NCI-H2227 treated with DMSO at 0.1 percent for 48 hours (cell line): ENCODE measurements around the gene COBL.

Experiments
- DNase-seq: peaks from one replicate; lab custom pipeline; 2025; lab: John Stamatoyannopoulos, UW

Gene COBL

DNA sequence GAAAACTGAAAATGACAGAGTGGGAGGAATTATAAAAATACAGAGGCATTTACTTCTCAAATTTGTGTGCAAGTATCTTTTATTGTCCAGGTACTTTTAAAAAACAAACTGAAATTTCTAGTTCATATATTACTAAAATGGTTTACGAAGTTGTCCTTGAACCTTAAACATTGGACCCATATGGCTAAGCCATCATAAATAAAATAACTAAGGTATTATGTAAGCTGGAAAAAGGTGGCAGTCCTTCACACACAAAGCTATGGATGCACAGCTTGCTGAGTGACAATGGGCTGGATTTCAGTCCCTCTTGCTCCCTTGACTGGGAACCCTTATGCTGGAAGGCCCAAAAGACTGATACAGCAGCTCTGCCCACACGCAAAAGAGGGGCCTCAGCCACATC, 66.1 kb downstream of the COBL start:
- DNase-seq, result no peak

DNA sequence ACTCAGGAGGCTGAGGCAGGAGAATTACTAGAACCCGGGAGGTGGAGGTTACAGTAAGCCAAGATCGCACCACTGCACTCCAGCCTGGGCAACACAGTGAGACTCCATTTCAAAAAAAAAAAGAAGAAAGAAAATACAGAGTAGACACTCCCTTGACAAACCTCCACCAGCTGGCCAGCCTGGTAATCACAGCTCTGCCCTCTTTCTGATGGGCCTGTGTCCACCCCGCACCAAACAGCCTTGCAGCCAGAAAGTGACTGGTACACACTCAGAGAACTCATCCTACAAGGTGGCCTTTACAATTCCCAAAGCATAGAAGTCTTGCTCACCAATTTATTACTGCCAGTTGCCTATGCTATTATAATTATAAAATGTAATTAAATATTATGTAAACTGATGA, 66.6 kb downstream of the COBL start:
- DNase-seq, result no peak

DNA sequence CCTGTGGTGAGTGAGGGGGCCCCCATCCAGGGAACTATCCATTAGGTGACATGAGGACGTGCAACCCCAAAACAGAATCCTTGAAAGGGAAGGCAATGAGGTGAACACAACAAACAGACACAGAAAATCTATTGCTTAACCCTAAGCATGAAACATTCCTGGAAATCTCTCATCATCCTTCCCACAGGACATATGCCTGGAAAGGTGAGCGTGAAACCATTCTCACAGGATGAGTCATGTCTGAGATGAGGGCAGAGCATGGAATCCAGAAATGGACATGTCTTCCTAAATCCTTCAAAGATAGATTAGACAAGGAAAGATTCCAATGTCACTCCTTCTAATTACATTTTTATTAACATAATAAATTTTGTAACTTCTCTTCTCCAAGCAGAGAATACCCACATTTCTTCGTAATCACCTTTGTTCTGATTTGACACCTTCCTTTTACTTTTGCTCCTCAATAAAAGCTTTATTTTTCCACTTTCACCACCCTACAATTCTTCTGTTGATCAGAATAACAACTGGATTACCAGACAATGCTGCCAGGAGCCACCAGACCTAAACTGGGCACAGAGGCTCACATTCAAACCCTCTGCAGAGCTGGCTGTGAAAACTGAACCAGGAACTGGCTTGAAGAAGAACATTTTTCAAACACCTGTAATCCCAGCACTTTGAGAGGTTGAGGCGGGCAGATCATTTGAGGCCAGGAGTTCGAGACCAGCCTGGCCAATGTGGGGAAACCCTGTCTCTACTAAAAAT, 67.2 kb downstream of the COBL start:
- no peak for DNase-seq

DNA sequence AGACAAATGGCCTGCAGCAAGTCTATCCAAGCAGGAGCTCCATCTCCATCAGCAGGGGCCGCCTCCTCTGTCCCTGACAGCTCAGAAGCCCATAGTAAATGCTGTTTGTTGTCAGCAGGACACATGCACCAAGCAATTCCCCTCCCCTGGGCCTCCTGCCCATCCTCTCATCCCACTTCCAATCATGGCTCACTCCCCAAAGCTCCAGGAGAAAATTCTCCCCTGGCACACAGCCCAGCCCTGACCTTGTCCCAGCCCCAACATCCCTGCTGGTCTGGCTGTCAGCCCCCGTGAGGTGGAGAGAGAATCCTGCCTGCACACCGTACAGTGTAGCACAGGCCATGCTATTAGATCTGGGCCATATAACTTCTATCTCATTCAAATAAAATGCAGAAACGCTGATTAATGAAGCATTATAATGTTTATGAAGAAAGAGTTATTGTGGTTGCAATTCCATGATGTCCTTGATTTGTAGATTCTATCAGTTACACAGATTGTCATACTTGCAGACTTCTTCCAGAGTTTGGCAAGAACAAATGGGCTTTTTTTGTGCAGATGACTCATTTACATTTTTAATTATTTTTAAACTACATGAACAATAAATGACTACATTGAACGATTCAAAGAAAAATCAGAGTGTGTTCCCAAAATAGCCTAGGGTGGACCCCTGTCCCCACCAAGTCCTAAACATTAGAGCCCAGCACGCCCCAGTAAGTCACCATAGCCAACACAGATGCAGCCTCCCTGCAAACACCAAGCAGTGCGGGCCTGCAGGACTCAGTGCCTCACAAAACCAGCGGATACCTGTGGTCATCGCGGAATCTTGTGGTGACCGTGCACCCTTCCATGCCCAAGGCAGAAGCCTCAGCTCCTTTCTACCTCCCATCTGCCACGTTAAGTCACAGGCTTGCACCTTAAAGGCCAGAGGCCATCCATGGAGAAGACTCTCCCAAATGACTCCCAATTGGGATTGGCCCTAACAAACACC, 70.1 kb downstream of the COBL start:
- no peak for DNase-seq

DNA sequence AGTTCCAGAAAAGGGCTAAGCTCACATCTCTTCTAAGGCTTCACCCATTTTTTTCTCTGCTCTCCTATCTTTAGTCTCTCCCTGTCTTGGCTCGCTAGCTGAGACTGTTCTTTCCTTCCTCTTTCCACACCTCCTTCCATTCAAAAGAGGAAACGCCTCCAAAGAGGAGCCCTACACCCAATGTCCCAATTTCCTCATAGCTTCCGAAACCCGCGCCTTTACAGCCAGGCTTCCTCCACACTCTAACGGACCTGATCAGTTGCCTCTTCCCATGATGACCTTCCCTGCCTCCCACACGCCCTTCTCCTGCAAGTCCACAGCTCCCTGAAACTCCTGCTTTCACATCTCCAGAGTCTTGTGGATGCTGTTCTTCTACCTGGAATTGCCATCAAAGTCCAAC, 71.7 kb downstream of the COBL start:
- DNase-seq, result no peak

DNA sequence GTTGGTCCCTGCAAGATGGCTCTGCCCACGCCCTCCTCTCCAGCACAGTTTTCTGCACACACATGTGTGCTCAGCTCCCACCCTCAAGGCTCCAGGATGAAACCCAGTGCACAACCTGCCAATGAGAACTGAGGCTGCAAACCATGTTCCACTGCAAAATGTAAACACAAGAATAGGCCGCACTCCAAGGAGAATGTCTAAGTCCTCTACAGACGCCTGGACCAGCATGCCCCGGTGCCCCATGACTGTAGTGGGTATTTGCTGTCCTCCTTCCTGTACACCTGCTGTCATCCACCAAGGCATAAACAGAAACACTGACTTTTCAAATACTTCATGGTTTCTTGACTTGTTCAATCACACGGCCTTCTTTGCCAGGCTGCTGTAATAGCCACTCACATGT, 72.6 kb downstream of the COBL start:
- DNase-seq, result no peak

DNA sequence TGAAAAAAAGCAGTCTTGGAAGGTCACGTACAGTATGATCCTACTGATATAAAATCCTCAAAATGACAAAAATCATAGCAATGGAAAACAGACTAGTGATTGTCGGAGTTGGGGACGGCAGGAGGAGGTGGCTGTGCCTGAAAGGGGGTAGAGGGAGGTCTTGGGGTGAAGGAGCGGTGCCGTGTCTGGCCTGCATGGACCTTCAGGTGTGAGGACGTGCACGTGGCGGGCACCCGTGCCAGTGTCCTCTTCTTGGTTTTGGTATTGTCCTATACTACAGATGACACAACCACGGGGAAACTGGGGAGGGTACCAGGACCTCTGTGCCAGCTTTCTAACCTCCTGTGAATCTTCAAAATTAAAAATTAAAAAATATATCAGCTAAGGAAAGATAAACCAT, 73.0 kb downstream of the COBL start:
- no peak for DNase-seq

DNA sequence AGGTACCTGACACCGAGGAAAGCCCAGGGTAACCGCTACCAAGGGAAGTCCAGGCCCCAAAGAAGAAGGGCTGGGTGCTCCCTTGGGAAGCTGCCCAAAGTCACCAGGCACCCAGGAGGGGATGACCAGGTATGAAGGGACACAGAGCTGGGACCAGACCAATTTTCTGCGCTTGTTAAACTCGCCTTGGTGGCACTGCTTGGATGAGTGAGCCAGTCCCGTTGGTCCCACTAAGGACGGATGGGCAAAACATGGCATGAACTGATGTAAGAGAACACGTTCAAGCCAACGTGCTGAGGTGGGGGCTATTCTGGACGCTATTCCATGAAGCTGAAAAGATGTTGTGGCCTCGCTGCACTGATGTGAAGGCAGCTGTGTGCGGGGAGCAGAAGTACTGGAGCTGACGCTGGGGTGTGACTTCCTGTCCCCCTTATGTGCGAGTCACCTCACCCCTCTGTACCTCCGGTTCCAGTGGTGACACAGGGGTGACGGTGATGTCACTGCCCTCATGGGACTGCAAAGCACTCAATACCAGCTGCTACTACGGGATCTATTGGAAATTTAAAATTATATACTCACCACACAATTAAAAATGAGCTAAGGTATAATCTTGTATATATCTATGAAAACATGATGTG, 73.6 kb downstream of the COBL start:
- DNase-seq, result no peak

DNA sequence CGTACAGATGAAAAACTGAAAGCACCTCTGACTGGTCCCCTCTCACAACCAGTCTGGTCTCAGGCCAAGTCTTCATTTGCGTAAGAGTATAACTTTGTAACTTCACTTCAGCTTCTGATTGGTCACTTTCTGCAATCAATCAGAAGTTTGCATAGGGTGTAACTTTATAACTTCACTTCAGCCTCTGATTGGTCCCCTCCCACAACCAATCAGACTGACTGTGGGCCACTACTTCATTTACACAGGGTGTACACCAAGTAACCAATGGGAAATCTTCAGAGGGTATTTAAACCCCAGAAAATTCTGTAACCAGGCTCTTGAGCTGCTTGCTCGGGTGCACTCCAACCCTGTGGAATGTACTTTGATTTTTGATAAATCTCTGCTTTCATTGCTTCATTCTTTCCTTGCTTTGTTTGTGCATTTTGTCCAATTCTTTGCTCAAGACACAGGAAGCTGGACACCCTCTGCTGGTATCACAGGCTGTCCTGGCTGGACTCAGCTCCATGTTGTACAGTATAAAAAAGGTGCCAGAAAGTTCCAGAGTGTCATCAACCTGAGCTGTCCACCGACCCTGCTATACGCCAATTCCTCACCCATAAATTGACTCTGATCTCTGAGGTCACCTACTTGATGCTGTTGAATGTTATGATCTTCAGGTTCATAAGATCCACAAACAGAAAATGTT, 74.5 kb downstream of the COBL start:
- DNase-seq, result no peak

DNA sequence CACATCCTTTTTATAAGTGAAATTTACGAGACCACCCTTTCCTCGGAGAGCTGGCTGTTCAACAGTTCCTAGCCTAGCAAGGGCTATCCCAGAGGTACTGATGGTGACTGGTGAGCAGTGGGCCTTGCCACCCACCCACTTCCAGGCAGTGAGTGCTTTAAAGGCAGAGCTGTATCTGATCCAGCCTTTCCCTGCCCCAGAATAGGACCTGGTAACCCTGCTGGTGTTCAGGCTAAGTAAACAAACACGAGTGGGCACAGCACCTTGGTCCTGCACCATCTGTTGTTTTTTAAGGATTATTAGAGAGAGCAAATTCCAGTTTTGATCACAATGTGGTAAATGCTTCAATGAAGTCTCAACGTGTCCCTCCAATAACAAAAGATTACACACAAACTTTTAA, 75.7 kb downstream of the COBL start:
- DNase-seq, result no peak

DNA sequence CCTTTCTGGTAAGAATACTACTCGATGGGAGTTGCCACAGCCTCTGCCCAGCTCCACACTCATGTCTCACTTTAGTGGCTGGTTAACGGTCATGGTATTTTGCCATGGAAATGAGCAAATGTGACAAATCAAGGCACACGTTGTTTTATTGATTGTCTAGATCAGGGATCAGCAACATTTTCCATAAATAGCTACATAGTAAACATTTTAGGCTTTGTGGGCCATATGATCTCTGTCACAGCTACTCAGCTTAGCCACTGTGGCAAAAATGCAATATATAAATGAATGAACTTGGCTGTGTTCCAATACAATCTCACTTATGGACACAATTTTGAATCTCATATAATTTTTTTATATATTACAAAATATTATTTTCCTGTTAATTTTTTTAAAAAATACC, 76.9 kb downstream of the COBL start:
- DNase-seq, result no peak

DNA sequence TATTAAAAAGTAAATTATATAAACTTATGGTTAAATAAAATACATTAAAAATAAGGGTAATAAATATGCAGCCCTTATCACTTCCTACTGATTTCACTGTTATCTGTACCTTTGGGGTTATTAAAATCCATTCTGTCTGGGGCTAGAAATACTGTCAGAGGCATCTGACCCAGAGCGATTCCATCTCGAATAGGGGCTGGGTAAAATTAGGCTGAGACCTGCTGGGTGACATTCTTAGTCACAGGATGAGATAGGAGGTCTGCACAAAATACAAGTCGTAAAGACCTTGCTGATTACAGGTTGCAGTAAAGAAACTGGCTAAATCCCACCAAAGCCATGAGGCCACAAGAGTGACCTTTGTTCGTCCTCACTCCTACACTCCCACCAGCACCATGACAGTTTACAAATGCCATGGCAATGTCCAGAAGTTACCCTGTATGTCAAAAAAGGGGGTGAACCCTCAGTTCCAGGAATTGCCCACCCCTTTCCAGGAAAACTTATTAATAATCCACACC, 77.6 kb downstream of the COBL start:
- DNase-seq, result no peak

DNA sequence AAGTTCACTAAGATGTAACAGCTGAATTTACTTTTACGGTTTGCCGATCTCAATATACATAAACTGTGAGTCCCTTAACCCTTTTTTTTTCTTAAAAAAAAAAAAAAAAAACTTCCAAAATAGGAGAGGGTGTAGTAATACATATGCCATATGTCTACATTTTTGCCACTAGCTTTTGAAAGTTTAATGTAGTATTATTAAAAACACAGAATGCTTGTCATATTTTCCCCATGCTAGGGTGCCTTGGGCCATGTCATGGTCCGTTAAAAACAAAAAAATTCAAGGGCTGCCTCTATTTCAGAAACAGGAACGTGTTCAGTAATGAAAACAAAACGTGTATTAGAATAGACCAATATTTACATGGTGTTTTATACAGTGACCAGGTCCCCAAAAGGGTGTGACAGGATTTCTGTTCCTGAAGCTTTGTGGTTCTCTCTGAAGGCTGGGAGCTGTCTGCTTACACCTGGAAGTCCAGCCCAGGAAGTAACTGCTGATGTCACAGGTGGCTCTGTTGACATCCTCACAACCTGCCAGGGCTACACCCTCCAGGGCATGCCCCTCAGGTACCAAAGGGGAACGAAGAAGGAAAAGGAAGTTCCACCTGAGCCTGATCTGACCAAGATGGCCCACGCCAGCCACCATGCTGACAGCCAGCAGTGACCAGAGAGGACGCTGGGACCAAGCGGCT, 79.0 kb downstream of the COBL start:
- no peak for DNase-seq

DNA sequence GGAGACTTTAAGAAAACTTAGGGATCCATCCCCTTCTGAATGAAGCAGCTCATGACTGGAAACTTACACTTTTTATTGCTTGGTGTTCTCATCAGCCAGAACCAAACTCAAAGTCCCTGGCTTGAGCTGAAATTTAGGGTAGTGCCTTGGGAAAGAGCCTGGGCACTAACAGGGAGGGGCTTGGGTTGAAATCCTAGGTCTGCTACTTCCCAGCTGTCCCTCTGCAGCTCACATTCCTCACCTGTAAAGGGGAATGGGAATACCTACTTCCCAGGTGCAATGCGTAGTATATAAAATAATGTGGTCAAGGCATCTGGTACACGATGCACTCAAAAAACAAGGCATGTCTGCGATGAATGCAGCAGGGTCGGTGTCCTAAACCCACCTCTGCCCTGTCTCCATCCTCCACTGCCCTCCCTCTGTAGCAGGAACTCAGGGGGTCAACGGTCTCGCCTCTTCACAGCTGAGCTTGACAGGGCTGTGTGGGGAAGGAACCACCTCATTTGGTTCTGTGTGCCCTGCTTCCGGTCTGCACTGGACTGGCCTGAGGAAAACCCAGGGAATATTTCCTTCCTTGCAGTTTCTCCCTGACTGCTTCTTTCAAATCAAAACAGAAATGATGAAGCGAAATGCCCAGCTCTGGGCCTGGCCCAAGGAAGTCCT, 80.0 kb downstream of the COBL start:
- no peak for DNase-seq

DNA sequence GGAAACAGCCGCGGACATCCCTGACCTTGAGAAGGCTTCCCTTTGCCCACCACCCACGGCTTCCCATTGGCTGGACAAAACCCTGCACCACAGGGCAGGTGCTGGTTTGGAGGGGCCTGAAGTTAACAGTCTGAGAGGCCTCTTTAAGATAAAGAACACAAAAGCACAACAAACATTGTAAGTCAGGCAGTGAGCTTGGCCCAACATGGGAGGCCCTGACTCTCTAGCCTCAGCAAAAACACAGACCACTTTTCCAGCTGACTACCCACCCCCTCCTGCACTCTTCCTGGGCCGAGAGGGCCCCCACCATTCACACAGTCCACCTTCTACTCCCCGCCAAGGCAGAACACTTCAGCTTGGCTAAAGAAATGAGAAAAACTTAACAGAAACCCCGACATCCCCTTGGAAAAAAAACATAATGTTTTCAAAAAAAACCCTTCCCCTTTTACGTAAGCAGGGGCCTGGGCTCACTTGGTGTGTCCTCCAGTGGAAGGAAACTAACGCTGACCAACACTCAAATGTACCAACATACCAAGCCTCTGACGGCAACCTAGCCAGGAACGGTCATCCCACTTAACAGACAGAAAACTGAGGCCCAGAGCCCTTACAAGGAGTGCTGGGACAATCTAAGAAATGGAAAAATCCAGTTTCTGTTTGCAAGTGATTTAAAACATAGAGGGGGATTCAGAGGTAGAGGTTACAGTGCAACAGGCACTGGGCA, 80.9 kb downstream of the COBL start:
- DNase-seq, result no peak

DNA sequence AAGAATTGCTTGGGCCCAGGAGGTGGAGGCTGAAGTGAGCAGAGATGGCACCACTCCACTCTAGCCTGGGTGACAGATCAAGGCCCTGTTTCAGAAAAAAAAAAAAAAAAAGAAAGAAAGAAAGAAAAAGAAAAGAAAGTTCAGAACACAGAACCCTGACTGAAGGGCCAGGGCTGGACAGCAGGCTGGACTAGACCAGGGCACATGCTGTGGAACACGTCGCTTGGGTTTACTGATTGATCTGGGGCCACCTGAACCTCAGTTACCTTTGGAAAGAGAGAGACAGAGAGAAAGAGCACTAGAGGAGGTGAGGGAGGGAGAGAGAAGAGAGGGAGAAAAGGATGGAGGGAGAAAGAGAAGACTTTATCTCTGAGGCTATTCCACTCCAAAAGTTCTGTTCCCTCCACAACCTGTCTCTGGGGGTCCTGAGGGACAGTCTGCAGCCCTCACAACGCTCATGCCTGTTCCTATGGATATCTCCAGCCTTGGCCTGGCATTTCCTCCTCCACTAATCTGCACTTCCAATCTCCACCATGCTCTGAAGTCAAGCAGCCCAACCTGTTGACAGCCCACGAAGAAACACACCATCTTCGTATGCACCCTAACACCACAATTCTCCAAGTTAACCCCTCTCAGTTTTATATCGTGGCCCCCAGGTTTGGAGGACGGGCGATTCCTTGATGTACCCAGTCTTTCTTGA, 81.8 kb downstream of the COBL start:
- DNase-seq, result no peak

DNA sequence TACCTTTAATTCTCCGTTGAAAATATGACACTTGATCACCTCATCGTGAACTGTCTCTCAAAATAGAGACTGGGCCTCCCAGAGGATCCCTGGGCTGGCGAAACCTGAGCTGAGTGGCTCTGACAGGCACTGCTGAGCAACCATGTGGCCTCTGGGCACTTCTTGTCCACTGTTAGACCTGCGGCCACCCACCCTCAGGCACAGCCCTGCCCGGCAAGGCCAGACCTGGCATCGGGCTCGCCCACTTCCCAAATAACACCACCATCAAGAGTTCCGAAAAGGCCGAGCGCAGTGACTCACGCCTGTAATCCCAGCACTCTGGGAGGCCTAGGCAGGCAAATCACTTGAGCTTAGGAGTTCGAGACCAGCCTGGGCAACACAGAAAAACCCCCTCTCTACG, 82.5 kb downstream of the COBL start:
- DNase-seq, result no peak

DNA sequence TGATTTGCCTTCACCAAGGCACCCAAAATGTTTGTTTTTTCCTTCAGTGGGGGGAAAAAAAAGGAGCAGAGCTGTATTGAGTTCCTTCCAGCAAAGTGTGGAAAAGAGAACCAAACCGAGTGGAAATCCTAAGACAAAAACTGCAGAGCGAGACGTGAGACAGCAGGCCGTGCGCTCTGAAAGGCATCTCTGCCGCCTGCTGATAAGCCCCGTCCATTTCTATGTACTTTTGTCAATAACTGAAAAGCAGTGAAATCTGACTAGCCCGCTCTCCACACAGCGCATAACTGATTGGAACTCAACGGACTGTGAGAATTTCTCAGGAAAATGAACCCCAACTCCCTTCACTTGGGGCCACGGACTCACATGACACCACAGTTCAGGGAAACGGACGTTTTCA, 83.2 kb downstream of the COBL start:
- no peak for DNase-seq

DNA sequence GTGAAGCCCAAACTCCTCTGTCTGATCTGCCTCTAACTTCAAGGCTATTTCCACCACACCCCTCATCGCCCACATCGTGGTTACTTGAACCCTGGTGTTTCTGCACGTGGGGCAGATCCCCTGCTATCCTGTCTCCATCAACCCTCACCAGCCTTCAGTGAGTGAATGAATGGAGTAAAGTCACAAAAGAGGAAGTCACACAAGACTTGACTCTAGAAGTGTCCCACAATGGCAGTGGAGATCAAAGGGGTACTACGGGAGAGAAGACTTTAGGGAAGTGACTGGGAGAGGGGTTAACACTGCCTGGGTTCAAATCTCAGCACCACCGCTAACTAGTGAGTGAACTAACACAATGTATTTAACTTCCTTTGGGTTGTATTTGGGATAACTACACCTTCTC, 85.9 kb downstream of the COBL start:
- no peak for DNase-seq

DNA sequence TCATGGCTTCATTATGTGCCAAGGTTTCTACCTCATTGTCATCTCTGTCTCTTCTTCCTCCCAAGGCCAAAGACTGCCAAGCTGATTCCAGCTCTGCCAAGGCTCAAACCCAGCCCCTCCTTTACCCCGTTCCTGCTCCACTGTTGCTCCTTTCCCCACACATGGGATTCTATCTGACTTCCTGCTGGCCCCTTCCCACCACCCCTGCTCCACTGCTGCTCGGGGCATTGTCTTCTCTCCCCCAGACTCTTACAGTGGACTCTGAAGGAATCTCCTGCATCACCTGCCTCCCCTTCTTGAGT, 86.3 kb downstream of the COBL start:
- no peak for DNase-seq
